ENCODE measurements around the gene FSIP1.

DNA sequence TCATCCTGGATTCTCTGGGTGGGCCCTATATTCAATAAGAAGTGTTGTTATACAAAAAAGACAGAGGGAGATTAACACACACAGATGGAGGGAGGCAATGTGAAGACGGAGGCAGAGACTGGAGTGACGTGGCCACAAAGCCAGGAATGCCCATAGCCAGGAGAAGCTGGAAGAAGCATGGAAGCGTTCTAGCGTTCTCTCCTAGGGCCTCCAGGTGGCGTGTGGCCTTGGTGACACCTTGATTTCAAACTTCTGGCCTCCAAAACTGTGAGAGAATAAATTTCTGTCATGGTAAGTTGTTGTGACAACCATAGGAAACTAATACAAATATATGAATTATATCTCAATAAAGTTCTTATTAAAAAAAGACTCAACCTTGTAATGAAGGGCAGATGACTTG is 180.5 kb downstream of the FSIP1 start:
- TF ChIP-seq CBX2 (IDR thresholded peaks at IDR 0.05; ENCODE audit: borderline replicate concordance, low read depth), result no peak
- TF ChIP-seq, protein P1, sequence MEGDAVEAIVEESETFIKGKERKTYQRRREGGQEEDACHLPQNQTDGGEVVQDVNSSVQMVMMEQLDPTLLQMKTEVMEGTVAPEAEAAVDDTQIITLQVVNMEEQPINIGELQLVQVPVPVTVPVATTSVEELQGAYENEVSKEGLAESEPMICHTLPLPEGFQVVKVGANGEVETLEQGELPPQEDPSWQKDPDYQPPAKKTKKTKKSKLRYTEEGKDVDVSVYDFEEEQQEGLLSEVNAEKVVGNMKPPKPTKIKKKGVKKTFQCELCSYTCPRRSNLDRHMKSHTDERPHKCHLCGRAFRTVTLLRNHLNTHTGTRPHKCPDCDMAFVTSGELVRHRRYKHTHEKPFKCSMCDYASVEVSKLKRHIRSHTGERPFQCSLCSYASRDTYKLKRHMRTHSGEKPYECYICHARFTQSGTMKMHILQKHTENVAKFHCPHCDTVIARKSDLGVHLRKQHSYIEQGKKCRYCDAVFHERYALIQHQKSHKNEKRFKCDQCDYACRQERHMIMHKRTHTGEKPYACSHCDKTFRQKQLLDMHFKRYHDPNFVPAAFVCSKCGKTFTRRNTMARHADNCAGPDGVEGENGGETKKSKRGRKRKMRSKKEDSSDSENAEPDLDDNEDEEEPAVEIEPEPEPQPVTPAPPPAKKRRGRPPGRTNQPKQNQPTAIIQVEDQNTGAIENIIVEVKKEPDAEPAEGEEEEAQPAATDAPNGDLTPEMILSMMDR (IDR thresholded peaks at IDR 0.05), result no peak
- no peak for TF ChIP-seq PHF8 (IDR thresholded peaks at IDR 0.05; ENCODE audit: borderline replicate concordance, low read depth)
- no peak for TF ChIP-seq POLR2A (IDR thresholded peaks at IDR 0.05; ENCODE audit: low read length)
- TF ChIP-seq JUN (IDR thresholded peaks at IDR 0.05), result no peak
- TF ChIP-seq CEBPB (IDR thresholded peaks at IDR 0.05), result no peak
- no peak for TF ChIP-seq FOSL2 (IDR thresholded peaks at IDR 0.05)
- TF ChIP-seq FOSL2 (CRISPR knock-in tag; IDR thresholded peaks at IDR 0.05), result no peak
- no peak for TF ChIP-seq KDM1A (IDR thresholded peaks at IDR 0.05; ENCODE audit: low read depth)
- no peak for TF ChIP-seq RFX5 (IDR thresholded peaks at IDR 0.05)
- TF ChIP-seq EP300 (IDR thresholded peaks at IDR 0.05), result no peak
- no peak for TF ChIP-seq RAD21 (conservative IDR thresholded peaks at IDR 0.05 in 1 of 2, IDR thresholded peaks at IDR 0.05 in 1 of 2)
